K562 (cell line): ENCODE measurements around the gene IKBKG. TPM values are rescaled to one million over a fixed set of nuclear protein-coding genes. Genes with fewer than 3 reads are reported as not detected.

Source experiments
- ATAC-seq: fragments of 200-7000 bp; cut with Tn5 transposase; 3 replicates; pipeline ENCODE4 v1.9.1; 2020; ENCODE audit warnings: moderate library complexity
- BruUV-seq: library from RNA; stranded (reverse); fragments of 400-500 nt; replicated peaks from 2 replicates; lab custom pipeline; 2021; lab: Mats Ljungman, UMichigan
- CTCF ChIA-PET: fragments of 300-600 bp; formaldehyde crosslinking; extraction: SDS; loops from one replicate; lab custom pipeline; 2021; ENCODE audit warnings: low intra/inter-chr PET ratio; lab: Yijun Ruan, JAX
- POLR2A ChIA-PET: fragments of 300-600, 350-650 bp; sonication (Branson Sonifier 250); formaldehyde crosslinking; extraction: SDS; loops from one replicate; lab custom pipeline; 2021; ENCODE audit warnings: antibody characterized with exemption, inconsistent platforms; lab: Yijun Ruan, JAX
- DNase-seq, 4 experiments: peaks; one replicate each; pipeline versions ENCODE4 v3.0.0 to v3.0.0-alpha.2; 2011 to 2018; ENCODE audit warnings: low spot score in 3 of 4, mixed read lengths in 3 of 4; ENCODE audit errors: extremely low read depth in 1 of 4
- FAIRE-seq: peaks from 2 replicates; lab custom pipeline; 2011; peaks lifted over from hg19 to GRCh38; lab: Jason Lieb, UNC
- H2AFZ ChIP-seq: 2 replicates; pipeline ENCODE4 v1.6.0; 2011; ENCODE audit warnings: low read depth, low read length, control low read depth, inconsistent platforms
- H3K27ac ChIP-seq: fragments of 200-600 bp; 3 replicates; pipeline ENCODE4 v1.8.0; 2011; ENCODE audit warnings: low read depth, mild to moderate bottlenecking, control low read depth, inconsistent platforms, low read length, moderate library complexity, mixed read lengths; ENCODE audit errors: extremely low read depth
- H3K27me3 ChIP-seq, 2 experiments: fragments of 300-600 bp in 1 of 2; 2 replicates in 1 of 2; 3 replicates in 1 of 2; pipeline versions ENCODE4 v1.6.0 to v1.8.0; 2011; ENCODE audit warnings: inconsistent platforms in 2 of 2, low read length in 2 of 2, mild to moderate bottlenecking in 1 of 2, mixed read lengths in 1 of 2, moderate library complexity in 1 of 2; ENCODE audit not compliant: control insufficient read depth in 2 of 2, insufficient read depth in 2 of 2
- H3K36me3 ChIP-seq: fragments of 300-600 bp; 3 replicates; pipeline ENCODE4 v1.8.0; 2011; ENCODE audit warnings: mild to moderate bottlenecking, low read length, inconsistent platforms; ENCODE audit not compliant: control insufficient read depth, insufficient read depth
- H3K4me1 ChIP-seq, 2 experiments: fragments of 200-600 bp in 1 of 2; replicated peaks in 1 of 2; 2 replicates in 1 of 2; 3 replicates in 1 of 2; pipeline versions ENCODE4 v1.5.1 to v1.8.0; 2011; ENCODE audit warnings: inconsistent platforms in 2 of 2, low read length in 2 of 2, mild to moderate bottlenecking in 1 of 2, mixed read lengths in 1 of 2, moderate library complexity in 1 of 2; ENCODE audit not compliant: control insufficient read depth in 2 of 2, insufficient read depth in 2 of 2
- H3K4me2 ChIP-seq: 2 replicates; pipeline ENCODE4 v1.6.1; 2011; ENCODE audit warnings: low read length, control low read depth, inconsistent platforms, mixed read lengths; ENCODE audit not compliant: insufficient read depth
- H3K4me3 ChIP-seq: fragments of 200-600 bp; sonication (generic), shearing (Covaris generic); 2 replicates; pipeline ENCODE4 v1.5.1; 2016; ENCODE audit warnings: control low read depth, inconsistent platforms
- H3K79me2 ChIP-seq: fragments of 200-600 bp; 3 replicates; pipeline ENCODE4 v1.8.0; 2011; ENCODE audit warnings: low read length, inconsistent platforms; ENCODE audit not compliant: control insufficient read depth, insufficient read depth
- H3K9ac ChIP-seq, 2 experiments: 2 replicates each; pipeline versions ENCODE4 v1.6.0 to v1.6.1; 2011; ENCODE audit warnings: low read depth in 2 of 2, low read length in 2 of 2, control low read depth in 1 of 2, inconsistent platforms in 1 of 2, mild to moderate bottlenecking in 1 of 2, mixed read lengths in 1 of 2; ENCODE audit not compliant: insufficient read depth in 1 of 2
- H3K9me1 ChIP-seq: one replicate; pipeline ENCODE4 v1.6.0; 2011; ENCODE audit warnings: inconsistent platforms, mild to moderate bottlenecking, low read length, moderate library complexity; ENCODE audit not compliant: control insufficient read depth, insufficient read depth
- H3K9me3 ChIP-seq: replicated peaks from 2 replicates; pipeline ENCODE4 v1.5.1; 2011; ENCODE audit warnings: low read depth, low read length, inconsistent platforms; ENCODE audit not compliant: control insufficient read depth, insufficient read depth
- H4K20me1 ChIP-seq: replicated peaks from 2 replicates; pipeline ENCODE4 v1.6.1; 2011; ENCODE audit warnings: low read length, inconsistent platforms, mixed read lengths; ENCODE audit not compliant: control insufficient read depth, insufficient read depth
- CBX1 ChIP-seq: sonication (generic); IDR thresholded peaks from 2 replicates; pipeline ENCODE4 v1.6.1; 2016; ENCODE audit warnings: antibody characterized with exemption, low read depth, mild to moderate bottlenecking
- FOS ChIP-seq: IDR thresholded peaks from 3 replicates; pipeline ENCODE4 v1.6.1; 2011; ENCODE audit not compliant: insufficient read length; ENCODE audit errors: extremely low read depth
- GTF2E2 ChIP-seq: fragments of 200-800 bp; sonication (Bioruptor generic); IDR thresholded peaks from 2 replicates; pipeline ENCODE4 v1.6.1; 2016; ENCODE audit warnings: missing genetic modification characterization, missing compliant biosample characterization
- MAZ ChIP-seq, 2 experiments: fragments of 450-650 bp in 1 of 2; sonication (generic) in 1 of 2; formaldehyde crosslinking; IDR thresholded peaks in 1 of 2; conservative IDR thresholded peaks in 1 of 2; 2 replicates each; pipeline versions ENCODE4 v1.4.0 to v1.5.0; 2020; ENCODE audit warnings: mild to moderate bottlenecking in 1 of 2, missing genetic modification reagents in 1 of 2
- MYBL2 ChIP-seq, 2 experiments: fragments of 450-650 bp in 1 of 2; sonication (generic) in 1 of 2; formaldehyde crosslinking in 1 of 2; IDR thresholded peaks; 2 replicates each; pipeline versions ENCODE4 v1.6.1 to v1.8.1; 2017 to 2022; ENCODE audit warnings: borderline replicate concordance in 1 of 2, inconsistent platforms in 1 of 2, low read depth in 1 of 2, mild to moderate bottlenecking in 1 of 2, missing genetic modification reagents in 1 of 2, moderate library complexity in 1 of 2
- NR4A1 ChIP-seq, 2 experiments: fragments of 250-450 bp in 1 of 2; fragments of 450-650 bp in 1 of 2; sonication (Bioruptor Pico) in 1 of 2; IDR thresholded peaks; 2 replicates each; pipeline versions ENCODE4 v1.4.0 to v1.6.1; 2016 to 2020; ENCODE audit warnings: mild to moderate bottlenecking in 2 of 2, missing compliant biosample characterization in 1 of 2, missing genetic modification characterization in 1 of 2, moderate library complexity in 1 of 2
- POLR2AphosphoS2 ChIP-seq: IDR thresholded peaks from 2 replicates; pipeline ENCODE4 v1.6.1; 2012; ENCODE audit warnings: low read length, improper control_type of control experiment
- SAFB ChIP-seq: fragments of 200-400 bp; formaldehyde crosslinking; IDR thresholded peaks from 2 replicates; pipeline ENCODE4 v1.6.1; 2017; ENCODE audit warnings: low read depth, low read length, borderline replicate concordance
- SIN3A ChIP-seq, 2 experiments: fragments of 150-350 bp in 1 of 2; IDR thresholded peaks; 2 replicates each; pipeline ENCODE4 v1.6.1; 2011 to 2016; ENCODE audit warnings: borderline replicate concordance in 2 of 2, low read depth in 2 of 2, low read length in 2 of 2, mild to moderate bottlenecking in 2 of 2, moderate library complexity in 2 of 2; ENCODE audit not compliant: control insufficient read depth in 1 of 2
- SUPT5H ChIP-seq: fragments of 450-650 bp; IDR thresholded peaks from 2 replicates; pipeline ENCODE4 v1.6.1; 2016
- TAF15 ChIP-seq: fragments of 200-400 bp; formaldehyde crosslinking; IDR thresholded peaks from 2 replicates; pipeline ENCODE4 v1.6.1; 2017; ENCODE audit warnings: mild to moderate bottlenecking, low read depth, low read length, moderate library complexity
- ZBTB7A ChIP-seq: IDR thresholded peaks from 2 replicates; pipeline ENCODE4 v1.6.1; 2011; ENCODE audit warnings: low read depth, mild to moderate bottlenecking, low read length, moderate library complexity, borderline replicate concordance; ENCODE audit not compliant: control insufficient read depth
- ZNF41 ChIP-seq: fragments of 250-450 bp; sonication (Bioruptor Pico); conservative IDR thresholded peaks from 2 replicates; pipeline ENCODE4 v1.4.0; 2020; ENCODE audit warnings: mild to moderate bottlenecking
- WGBS: fragments of 100-300 bp; shearing (Covaris generic); methylation state at CpG from one replicate; pipeline ENCODE4 v1.1.6; 2016; ENCODE audit warnings: low coverage, mixed read lengths; ENCODE audit not compliant: insufficient coverage; ENCODE audit errors: missing lambda C conversion rate; 5-methylcytosine and 5-hydroxymethylcytosine counted together
- in situ Hi-C: fragments of 300-500 bp; cut with MboI; formaldehyde crosslinking; loops from 4 replicates; pipeline ENCODE4 v1.15.0; 2018; ENCODE audit warnings: inconsistent platforms, mixed read lengths
- intact Hi-C: fragments of 100-400 bp; cut with micrococcal nuclease; formaldehyde crosslinking; loops from 2 replicates; pipeline ENCODE4 v1.14.2; 2022
- polyA plus RNA-seq, 8 experiments: library from polyadenylated mRNA; depleted of rRNA in 4 of 8; stranded (reverse) in 5 of 8; unstranded in 3 of 8; fragments of >200 nt; fragmentation: Nextera tagmentation in 2 of 8; fragmentation: Illumina TruSeq in 1 of 8; extraction: Ambion mirVana in 2 of 8; extraction: Trizol in 1 of 8; gene quantifications; 2 replicates each; pipeline versions ENCODE4 v1.2.1 to v1.2.3, GENCODE V29; 2011 to 2014; ENCODE audit warnings: inconsistent platforms in 1 of 8, missing spikeins in 1 of 8
- total RNA-seq, 7 experiments: library from RNA; depleted of rRNA in 6 of 7; stranded (reverse); fragments of >200 nt in 6 of 7; fragmentation: Illumina TruSeq in 2 of 7; extraction: Trizol in 2 of 7; gene quantifications; 2 replicates each; pipeline versions ENCODE4 v1.2.1 to v1.2.3, GENCODE V29; 2011 to 2021; ENCODE audit warnings: low replicate concordance in 1 of 7
- TF ChIP-seq, protein P1 (sequence below), 2 experiments: fragments of 450-650 bp in 1 of 2; sonication (generic) in 1 of 2; formaldehyde crosslinking in 1 of 2; IDR thresholded peaks in 1 of 2; conservative IDR thresholded peaks in 1 of 2; 2 replicates each; pipeline versions ENCODE4 v1.6.1 to v1.8.1; 2016 to 2023; ENCODE audit warnings: mild to moderate bottlenecking in 2 of 2, moderate library complexity in 2 of 2, inconsistent platforms in 1 of 2, missing genetic modification reagents in 1 of 2
- TF ChIP-seq, protein P2 (sequence below): sonication (generic); formaldehyde crosslinking; IDR thresholded peaks from 2 replicates; pipeline ENCODE4 v1.8.1; 2023; ENCODE audit warnings: mild to moderate bottlenecking, missing genetic modification reagents, moderate library complexity

The IKBKG gene
- total and polyA plus RNA-seq, 9 of the 15 experiments (the other 6 are each of a cell fraction or from before 2014, with no cell fraction given): 0.68 to 60.0 (median 21.9) TPM

DNA sequence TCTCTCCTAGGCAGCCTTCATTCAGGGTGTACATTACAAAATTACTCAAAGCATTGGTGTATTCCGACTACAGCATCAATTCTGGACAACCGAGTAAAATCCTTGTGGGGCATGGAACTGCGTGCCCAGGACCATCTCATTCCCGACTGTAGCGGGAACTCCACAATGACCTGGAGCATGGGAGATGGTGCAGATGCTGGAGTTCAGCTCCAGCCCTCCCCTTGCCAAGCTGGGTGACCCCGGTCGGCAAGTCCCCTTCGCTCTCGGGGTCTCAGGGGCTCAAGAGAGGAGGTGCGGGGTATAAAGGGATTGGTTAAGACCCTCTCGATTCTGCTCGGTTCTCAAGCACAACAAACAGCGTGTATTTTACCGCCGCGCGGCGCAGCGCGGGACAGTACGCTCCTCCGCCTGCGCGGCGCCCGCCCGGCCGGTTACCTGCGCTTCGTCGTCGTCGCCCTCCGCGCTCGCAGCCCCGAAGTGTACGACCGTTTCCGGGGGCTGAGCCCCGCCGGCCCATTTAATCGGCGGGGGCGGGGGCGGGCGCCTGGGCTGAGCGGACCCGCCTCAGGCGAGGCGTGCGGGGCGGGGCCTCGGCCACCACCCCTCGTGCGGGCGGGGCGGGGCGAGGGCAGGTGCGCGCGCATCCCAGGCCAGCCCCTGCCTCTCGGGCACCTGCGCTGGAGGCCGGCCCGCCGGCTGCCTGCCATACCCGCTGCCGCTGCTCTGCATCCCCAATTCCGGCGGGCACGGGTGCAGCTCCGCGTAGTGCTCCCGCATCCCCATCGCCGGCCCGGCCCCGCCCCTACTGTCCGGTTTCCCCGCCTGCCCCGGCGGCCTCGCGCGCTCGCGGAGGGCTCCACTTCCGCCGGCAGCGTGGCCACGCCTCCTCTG, 821 bp upstream of the IKBKG start, which contains the start of gene G6PD:
G6PD (minus strand) TSS at position 493 of the 891 bp plus-strand sequence. CDS start 691 bp downstream, outside the sequence.
- peak; percentile 87 to 96 (median 91) for DNase-seq
- Histone ChIP-seq H4K20me1 (0 out of 2 replicates have a peak, but pooled peaks cover 12% of the 10 kb centered on the region), H3K9me1 (peaks cover under 1% of the 10 kb centered on the region), H3K4me1 (peaks cover 38 to 47% of the 10 kb centered on the region in 2 experiments), H3K4me3 (peak within 1 kb of the TSS; percentile 98), H3K9ac (peak within 1 kb of the TSS; percentile 95 to 99), H3K36me3 (peaks cover 47% of the 10 kb centered on the region), H3K27me3 (no peaks in the 10 kb centered on the region), H2AFZ (peak within 1 kb of the TSS; percentile 90), H3K27ac (peak within 1 kb of the TSS; percentile 98), H3K9me3 (no peaks in the 10 kb centered on the region), H3K4me2 (peak within 1 kb of the TSS; percentile 100), H3K79me2 (peaks cover 80% of the 10 kb centered on the region)
- 1% methylated on average over 39 of the region's 92 CpGs for WGBS
- in situ Hi-C loops: loop anchor here (25.0 kb wide), 1 partner anchor 384 kb away; no protein-coding TSS in a partner anchor
- ATAC-seq: peak; percentile 67
- intact Hi-C loops: no loop called here
- TSS peak; percentile 67 for BruUV-seq
- FAIRE-seq: no peak
- ChIA-PET CTCF (no interaction called here), POLR2A (interaction anchor here (0.5 to 1.6 kb wide), 6 partner anchors 149 to 873 kb away, joined by 3 to 5 read pairs (median 3); partner anchors contain the start of gene SLC6A8)
- TF ChIP-seq ZBTB7A (peak; percentile 77; the same call in 1 of the 2 replicates), ZNF41 (CRISPR knock-in tag) (no peak), FOS (no peak), POLR2AphosphoS2 (peak; percentile 61; the same call in 1 of the 2 replicates), SAFB (peak; percentile 85), GTF2E2 (tag) (peak; percentile 20; the same call in 1 of the 2 replicates), NR4A1 (CRISPR knock-in tag; IDR thresholded peaks at IDR 0.05) (no peak), NR4A1 (tag; IDR thresholded peaks at IDR 0.05) (no peak), SUPT5H (peak; percentile 59), MAZ (CRISPR knock-in tag; conservative IDR thresholded peaks at IDR 0.05 in 1 of 2, IDR thresholded peaks at IDR 0.05 in 1 of 2) (peak in 1 of 2 experiments; percentile 25; a peak in 1 of 4 replicates), CBX1 (0 out of 2 replicates have a peak, but pooled peaks have one; percentile 52), SIN3A (IDR thresholded peaks at IDR 0.05; ENCODE audit: borderline replicate concordance in 2 of 2, control insufficient read depth in 1 of 2, low read depth in 2 of 2, low read length in 2 of 2) (0 out of 4 replicates have a peak, but pooled peaks of 1 of the 2 experiments have one; percentile 19), MYBL2 (IDR thresholded peaks at IDR 0.05; ENCODE audit: low read depth) (no peak), MYBL2 (CRISPR knock-in tag; IDR thresholded peaks at IDR 0.05; ENCODE audit: borderline replicate concordance) (no peak), TAF15 (no peak)
- TF ChIP-seq, protein P1, sequence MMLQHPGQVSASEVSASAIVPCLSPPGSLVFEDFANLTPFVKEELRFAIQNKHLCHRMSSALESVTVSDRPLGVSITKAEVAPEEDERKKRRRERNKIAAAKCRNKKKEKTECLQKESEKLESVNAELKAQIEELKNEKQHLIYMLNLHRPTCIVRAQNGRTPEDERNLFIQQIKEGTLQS (IDR thresholded peaks at IDR 0.05): no peak
- TF ChIP-seq, protein P1 (CRISPR knock-in tag; conservative IDR thresholded peaks at IDR 0.05): no peak
- TF ChIP-seq, protein P2, sequence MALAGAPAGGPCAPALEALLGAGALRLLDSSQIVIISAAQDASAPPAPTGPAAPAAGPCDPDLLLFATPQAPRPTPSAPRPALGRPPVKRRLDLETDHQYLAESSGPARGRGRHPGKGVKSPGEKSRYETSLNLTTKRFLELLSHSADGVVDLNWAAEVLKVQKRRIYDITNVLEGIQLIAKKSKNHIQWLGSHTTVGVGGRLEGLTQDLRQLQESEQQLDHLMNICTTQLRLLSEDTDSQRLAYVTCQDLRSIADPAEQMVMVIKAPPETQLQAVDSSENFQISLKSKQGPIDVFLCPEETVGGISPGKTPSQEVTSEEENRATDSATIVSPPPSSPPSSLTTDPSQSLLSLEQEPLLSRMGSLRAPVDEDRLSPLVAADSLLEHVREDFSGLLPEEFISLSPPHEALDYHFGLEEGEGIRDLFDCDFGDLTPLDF: 0 out of 2 replicates have a peak, but pooled peaks have one; percentile 34
